ENCODE results near the gene IFRD2. TPM values are rescaled to one million over a fixed set of nuclear protein-coding genes. Genes with fewer than 3 reads are reported as not detected.
A peak's percentile ranks its signal among the peaks of the same experiment; 100 is the strongest.

IFRD2 gene
- total and polyA plus RNA-seq, 2 of the 8 experiments (the other 6 are each of a cell fraction or from before 2014, with no cell fraction given), result 76.7 to 88.8 TPM

DNA sequence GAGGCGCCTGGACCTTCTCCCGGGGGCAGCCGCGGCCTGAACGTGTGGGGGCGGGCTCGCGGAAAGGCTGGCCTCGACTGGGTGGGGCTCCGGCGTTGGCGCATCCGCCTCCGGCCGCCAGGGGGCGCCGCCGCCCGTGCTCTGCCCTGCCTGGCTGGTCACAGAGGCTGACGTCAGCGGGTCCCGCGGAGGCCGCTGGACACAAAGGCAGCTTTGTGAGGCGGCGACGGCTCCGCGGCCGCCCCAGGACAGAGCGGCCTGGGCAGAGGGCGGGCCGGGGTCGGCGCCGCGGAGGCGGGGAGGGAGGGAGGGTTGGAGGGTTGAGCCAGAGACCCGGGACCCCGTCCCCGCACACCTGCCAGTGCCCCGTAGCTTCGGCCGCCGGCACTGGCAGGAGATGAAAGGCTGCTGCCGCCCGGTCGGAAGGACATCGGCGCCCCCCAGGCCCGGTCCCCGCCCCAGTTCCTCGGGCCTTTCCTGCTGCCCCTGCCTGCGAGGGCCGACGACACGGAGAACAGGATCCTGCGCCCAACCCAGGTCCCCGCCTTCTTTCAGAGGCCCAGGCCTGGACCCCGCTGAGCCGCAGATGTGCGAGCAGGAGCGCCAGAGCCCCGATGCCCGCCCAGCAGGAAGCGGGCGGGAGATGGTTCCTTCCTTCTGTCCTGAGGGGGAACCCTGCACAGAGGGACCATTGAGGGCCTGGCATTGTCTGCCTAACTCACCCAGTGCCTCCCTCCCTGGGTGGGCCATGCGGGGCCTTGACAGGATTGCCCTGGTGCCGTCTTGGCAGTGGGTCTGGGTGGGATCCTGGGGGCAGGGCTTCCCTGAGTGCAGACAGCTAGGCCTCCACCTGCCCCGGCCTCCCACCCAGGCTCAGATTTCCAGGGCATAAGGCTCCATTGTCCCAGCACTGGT is 31.9 kb downstream of the IFRD2 start (continued):
- TF ChIP-seq, protein P1, sequence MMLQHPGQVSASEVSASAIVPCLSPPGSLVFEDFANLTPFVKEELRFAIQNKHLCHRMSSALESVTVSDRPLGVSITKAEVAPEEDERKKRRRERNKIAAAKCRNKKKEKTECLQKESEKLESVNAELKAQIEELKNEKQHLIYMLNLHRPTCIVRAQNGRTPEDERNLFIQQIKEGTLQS (IDR thresholded peaks at IDR 0.05; ENCODE audit: insufficient read depth, low read depth, low read length), result no peak
- TF ChIP-seq MAX (IDR thresholded peaks at IDR 0.05) (peak; percentile 49), PHF8 (conservative IDR thresholded peaks at IDR 0.05; ENCODE audit: low read depth, low read length) (peak; percentile 71), RNF2 (IDR thresholded peaks at IDR 0.05; ENCODE audit: borderline replicate concordance, low read depth, low read length, missing control alignments, poor library complexity, severe bottlenecking) (no peak)

All from H1 (cell line).